ENCODE measurements around the gene RASA3. TPM values are rescaled to one million over a fixed set of nuclear protein-coding genes. Genes with fewer than 3 reads are reported as not detected.

The RASA3 gene
- 33.3 and 38.9 TPM in 2 replicates for total RNA-seq

GRCh38 chr13:114132419-114133121 is at the start of gene RASA3:
TSS of gene RASA3 (minus strand) at chr13:114132623. CDS start at chr13:114132489, 134 bp downstream.

GRCh38 chr13:114179087-114179658 is 46.8 kb upstream of the RASA3 start, which contains the start of gene CFAP97D2:
TSS of gene CFAP97D2 (plus strand) at chr13:114179257. CDS start at chr13:114179331, 74 bp downstream.

GRCh38 chr13:113973218-113974164 is 158.9 kb downstream of the RASA3 start, which contains the start of gene C13orf46:
TSS of gene C13orf46 (minus strand) at chr13:113974076. CDS start at chr13:113973997, 79 bp downstream.

Other genes with a start within 250 kb of the RASA3 start
- under 0.01 TPM in 1 of 2 replicates, not detected in the other for gene C13orf46, start 158.5 kb downstream of the RASA3 start, total RNA-seq
- gene CFAP97D2, start 46.6 kb upstream of the RASA3 start, total RNA-seq: not detected in 2 replicates
- 21.9 and 28.2 TPM in 2 replicates for gene CDC16, start 102.3 kb upstream of the RASA3 start, total RNA-seq
- gene UPF3A, start 149.0 kb upstream of the RASA3 start, total RNA-seq: 9.9 and 11.2 TPM in 2 replicates
- 21.5 and 30.6 TPM in 2 replicates for gene CHAMP1, start 181.9 kb upstream of the RASA3 start, total RNA-seq